ENCODE measurements around the gene MIPEP.

- TF ChIP-seq CTCF (IDR thresholded peaks at IDR 0.05; ENCODE audit: low read depth, low read length, poor library complexity, severe bottlenecking) (no peak), EZH2phosphoT487 (IDR thresholded peaks at IDR 0.05; ENCODE audit: borderline replicate concordance, low read length) (no peak)
These were observed 8.9 kb upstream of the MIPEP start for GRCh38 chr13:23898101-23898500.
